ENCODE data around the gene INF2.
A peak's percentile ranks its signal among the peaks of the same experiment; 100 is the strongest.
"Not testable (repeated sequence)": the region's sequence is repeated elsewhere in the genome, so short reads cannot be mapped to it uniquely, and the experiment has no call there.

Gene INF2

DNA sequence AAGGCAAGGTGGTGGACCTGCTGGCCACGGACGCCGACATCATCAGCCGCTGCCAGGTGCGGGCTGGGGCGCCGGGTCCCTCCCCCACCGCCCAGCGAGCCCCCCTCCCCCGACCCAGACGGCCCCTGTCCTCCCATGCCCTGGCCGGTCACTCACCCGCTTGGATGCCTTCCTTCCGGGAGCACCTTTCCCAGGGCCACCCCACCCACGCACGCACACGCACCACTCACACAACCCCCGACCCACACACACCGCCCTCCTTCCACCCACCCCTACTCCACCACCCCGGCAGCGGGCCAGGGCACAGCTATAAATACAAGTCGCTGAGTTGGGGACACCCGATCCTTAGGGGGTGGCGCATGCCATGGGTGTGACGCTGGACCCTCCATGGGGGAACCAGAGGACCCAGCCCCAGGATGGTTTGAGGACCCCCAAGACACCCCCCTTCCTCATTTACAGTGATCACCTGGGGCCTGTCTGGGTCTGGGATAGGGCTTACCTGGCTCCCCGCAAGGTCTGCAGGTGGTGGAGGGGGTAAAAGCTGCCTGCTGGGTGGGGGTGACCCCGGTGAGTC lies 35.1 kb downstream of the INF2 start:
- peak; percentile 29 for DNase-seq

DNA sequence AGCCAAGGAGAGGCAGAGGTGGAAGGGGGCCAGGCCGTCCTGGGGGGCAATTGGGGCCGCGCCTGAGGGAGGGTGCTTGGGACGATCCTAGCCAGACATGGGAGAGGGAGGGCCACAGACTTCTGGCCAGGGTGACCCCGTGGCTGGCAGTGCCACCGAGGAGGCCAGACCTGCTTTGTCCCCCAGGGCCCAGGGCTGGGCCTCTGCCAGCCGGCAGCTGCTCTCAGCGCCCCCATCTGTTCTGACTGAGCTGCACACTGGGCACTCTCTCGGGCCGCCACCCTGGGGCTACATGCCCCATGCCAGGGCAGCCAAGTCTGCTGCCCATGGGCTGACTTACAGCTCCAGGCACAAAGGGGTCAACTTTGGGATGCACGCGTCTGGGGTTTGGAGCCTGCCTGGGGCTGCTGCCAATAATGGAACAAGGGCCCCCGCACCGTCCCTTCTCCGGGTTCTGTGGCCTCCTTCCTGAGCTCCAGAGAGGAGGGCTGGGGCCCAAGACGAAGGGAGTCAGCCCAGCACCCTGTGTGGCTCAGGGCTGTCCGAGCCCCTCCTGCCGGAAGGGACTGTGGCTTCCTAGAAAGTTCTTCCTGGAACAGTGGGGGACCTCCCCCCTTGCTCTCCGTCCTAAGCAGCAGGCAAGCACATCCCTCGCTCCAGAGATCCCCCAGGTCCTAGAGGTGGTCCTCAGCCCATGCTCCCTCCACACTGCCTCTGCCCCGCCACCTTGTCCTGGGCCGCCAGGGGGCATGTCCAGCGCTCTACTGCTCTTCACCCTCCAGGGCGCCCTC lies 35.8 kb downstream of the INF2 start:
- no peak for DNase-seq

DNA sequence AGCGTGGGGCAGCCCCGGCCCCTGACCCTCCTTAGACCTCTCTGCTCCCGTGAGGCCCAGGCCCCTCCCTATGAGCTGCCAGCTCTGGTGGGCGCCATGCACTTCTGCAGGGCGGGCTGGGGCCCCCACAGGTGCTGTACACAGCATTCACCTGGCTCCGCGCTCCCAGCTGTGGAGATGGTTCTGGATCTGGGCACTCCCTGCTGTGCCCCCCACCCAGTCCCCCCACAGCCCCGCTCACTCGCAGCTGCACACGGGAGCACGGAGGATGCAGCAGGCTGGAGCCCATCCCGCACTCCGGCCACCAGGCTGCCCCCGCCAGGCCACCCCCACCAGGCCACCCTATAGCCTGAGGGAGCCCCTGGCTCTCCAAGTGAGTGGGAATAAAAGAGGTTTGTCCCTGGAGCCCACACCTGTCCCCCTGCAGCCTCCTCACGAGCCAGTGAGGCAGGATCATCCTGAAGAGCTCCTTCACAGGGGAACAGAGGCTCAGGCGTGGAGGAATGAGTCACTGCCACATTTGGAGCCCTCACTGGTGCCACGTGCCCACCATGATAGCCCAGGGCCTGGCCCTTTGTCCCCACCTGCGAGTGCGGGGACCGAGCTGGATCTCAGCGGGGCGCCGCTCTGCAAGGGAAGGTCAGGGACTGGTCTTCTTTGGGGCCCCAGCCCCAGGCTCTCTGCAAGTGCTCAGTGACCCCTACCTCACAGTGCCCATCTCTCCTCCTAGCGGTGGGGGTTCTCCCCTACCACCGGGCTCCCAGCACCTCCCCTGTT lies 36.5 kb downstream of the INF2 start:
- no peak for DNase-seq

DNA sequence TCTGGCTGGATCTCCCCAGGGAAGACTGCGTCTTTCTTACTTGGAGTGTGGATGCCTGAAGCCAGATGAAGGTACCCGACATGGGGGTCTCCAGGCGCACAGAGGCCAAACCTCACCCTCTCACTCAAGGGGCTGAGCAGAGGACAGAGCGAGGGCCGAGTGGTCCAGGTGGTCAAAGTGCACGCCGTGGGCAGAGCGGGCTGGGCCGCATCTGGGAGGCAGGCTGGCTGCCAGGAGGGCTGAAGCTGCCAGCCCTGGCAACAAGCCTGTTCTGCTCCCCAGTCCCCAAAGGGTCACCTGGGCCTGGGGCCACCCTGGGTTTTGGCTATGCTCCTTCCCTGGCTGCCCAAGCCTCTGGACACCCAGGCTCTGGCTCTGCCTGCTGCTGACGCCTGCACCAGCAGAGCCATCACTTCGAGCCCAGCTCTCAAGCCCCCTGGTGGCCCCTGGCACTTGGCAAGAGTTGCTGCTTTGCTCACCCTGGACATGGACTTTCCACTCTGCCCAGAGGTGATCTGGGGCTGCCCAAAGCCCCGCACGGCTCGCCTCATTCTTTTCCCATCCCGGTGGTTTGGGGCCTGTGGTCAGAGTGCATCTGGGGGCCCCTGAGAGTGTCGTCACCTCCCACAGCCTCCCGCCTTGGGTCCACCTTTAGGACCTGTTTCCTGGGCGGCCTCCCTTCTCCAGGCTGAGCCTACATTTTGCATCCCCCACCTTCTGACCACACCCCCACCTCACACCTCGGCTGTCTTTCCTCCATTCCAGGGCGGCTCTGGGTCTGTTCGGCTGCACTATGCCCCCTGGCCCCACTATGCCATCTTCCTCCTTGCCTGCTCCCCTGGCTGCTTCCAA lies 37.4 kb downstream of the INF2 start:
- DNase-seq = no peak

DNA sequence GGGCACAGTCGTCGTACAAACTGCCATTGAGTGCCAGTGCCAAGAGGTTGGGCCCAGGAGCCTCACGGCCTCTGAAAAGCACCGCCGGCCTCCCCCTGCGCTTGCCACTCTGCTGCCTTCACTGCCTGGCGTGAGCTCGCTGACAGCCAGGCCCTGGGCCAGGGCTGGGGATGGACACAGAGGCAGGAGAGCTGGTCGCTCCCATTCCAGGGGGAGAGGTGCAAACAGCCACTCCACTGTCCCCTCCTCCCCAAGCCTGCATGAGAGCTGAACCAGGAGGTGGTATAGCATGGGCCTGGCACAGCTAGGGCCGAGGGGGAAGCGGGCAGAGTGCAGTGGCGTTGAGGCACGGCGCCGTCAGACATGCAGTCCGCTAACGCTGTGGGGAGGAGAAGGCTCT lies 39.2 kb downstream of the INF2 start:
- DNase-seq = no peak

DNA sequence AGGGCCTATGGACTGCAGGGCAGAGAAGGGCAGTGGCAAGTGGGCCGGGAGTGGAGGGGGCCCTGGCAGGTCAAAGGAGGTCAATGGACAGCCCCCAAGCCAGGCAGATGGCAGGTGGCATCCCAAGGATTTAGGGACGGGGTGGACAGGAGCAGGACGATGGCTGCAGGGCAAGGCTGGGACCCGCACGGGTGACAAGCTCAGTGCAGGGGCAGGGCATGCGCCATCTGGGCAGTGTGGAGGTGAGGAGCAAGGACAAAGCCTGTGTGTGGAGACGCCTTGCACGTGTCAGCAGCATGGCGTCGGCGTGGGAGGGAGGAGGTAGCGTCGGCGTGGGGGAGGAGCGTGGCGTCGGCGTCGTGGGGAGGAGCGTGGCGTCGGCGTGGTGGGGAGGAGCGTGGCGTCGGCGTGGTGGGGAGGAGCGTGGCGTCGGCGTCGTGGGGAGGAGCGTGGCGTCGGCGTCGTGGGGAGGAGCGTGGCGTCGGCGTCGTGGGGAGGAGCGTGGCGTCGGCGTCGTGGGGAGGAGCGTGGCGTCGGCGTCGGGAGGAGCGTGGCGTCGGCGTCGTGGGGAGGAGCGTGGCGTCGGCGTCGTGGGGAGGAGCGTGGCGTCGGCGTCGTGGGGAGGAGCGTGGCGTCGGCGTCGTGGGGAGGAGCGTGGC lies 39.9 kb downstream of the INF2 start:
- DNase-seq = not testable (repeated sequence)

DNA sequence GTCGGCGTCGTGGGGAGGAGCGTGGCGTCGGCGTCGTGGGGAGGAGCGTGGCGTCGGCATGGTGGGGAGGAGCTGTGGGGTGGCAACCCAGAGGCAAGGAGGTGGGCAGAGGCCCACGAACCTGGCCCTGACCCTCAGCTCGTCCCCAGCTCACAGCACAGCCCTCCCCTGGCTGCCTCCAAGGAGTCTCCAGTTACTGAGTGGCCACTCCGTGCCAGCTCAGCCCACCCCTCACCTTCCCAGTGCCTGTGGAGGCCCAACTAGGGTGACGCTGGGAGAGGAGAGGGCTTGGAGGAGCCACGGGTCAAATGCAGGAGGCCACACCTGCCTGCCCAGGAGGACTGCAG lies 40.4 kb downstream of the INF2 start:
- no peak for DNase-seq

DNA sequence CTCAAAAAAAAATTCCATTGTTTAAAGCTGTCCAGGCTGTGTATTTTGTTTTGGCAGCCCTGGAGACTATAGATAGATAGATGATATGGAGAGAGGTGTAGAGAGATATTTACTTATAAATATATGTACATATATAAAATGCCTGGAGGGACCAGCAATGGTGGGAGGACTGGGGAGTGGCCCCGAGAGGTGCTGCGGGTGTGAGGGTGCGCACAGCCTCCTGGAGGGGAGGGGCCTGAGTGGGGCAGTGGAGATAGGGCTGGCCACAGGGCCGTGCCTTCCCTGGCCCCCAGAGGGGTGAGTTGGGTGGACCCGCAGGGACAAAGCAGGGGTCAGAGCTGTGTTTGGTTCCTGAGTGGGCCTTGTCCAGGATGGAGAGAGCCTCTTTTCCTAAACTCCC lies 41.1 kb downstream of the INF2 start:
- DNase-seq = no peak

DNA sequence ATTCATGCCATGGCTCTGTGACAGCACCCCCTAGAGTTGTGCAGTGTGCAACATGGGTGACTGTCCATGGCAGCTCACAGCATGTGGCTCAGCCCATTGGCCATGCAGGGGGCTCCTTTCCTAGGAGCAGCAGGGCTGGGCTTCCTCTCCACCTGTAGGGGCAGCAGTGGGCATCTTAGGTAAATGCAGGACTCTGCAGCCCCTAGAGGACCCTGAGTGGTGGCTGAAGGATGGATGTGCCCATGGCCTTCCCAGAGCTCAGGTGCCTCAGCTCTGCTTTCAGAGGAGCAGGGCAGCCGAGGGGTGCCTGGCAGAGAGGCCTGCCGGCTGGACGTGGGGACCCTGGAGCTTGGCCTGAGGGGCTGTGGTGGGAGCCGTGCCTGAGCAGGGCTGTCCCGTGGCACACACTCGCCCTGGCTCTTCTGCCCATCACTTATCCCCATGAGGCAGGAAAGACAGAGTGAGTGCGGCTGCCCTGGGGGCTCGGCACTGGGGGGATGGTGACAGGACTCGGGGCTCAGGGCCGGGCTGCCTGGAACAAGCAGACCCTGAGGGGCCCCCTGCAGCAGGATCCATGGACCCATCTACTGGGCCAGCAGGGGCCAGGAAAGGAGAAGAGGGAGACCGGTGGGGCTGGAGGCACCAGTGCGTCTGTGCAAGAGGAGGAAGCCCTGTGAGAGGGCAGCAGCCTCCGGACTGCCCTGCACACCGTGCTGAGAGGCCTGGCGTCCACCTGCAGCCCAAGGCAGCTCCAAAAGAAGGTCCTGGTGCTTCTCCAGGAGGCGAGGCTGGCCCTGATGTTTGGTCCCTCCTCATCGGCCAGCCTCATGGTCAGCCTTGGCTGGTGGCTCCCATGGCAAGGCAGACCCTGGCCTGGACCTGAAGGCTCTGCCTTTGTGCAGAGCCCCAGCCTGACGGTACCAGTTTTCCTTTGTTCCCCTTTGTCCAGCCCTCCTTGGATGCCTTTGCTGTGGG lies 42.2 kb downstream of the INF2 start:
- no peak for DNase-seq

DNA sequence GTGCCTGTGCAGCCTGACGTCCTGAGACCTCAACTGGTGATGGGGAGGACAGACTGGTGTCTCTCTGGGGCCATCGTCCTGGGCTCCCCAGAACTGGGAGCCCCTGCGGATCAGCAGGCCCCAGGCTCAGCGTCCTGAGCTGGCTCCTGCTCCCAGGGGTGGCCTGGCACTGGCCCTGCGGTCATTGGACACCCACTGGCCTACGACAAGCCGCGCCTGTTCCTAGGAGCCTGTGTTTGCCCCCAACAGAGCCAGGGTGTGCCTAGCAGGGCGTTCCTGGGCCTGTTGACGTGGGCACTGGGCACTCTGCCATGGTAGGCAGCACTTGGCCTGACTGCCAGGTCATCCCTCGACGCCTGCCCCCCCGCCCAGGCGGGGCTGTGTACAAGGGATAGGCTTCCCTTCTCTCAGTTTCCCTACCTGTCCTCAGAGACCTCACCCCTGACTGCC lies 43.0 kb downstream of the INF2 start:
- no peak for DNase-seq

DNA sequence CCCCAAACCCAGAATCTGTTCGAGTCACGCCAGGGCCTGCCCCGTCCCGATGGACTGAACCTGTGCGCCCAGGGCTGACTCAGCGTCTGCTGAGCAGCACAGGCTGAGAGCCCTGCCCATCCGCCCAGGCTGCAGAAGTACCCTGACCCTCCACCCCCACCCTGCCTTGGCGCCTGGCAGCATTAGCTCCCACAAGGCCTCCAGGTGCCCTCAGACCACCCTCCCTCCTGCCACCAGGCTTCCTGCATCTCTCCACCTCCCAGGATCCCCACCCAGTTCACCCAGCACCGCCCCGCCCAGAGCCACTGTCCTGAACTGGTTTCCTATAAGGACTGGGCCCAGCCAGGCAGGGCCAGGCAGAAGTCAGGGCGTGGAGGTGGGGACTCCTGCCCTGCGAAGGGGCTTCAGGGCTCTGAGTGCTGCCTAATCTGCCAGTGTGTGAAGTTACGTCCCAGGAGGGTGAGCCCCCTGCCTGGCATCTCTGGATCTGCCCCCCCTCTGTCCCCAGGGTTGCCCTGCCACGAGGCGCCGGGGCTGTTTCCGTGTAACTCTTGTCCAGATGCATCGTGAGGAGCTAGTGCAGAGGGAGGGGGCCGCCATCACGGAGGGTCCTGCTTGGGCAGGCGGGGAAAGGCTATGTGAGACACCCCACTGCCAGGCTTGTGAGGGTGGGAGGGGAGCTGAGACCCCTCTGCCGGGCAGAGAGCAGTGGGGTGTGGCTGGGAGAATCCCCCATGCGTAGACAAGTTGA lies 43.7 kb downstream of the INF2 start:
- no peak for DNase-seq

DNA sequence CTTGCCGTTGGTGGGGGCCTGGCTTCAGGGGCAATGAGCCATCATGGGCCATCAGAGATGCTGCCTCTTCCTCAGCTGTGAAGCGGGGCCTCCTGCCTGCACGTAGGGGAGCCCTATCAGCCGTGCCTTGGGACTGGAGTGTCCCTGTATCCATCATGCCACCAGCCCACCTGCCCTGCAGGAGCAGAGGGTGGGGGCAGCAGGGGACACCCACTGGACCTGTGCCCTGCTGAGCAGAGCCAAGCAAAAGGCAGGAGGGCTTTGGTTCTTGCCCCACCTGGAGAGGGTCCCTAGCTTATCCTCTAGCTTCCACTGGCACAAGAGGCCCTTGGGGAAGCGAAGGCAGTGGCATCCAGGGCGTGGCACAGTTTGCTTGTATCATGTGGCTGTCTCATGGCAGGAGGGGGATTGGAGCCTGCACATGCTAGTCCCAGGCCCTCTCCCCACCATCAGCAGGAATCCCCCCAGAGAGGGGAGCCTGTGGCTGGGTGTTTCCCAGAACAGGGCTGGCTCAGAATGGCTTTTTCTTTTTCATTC lies 44.7 kb downstream of the INF2 start:
- DNase-seq = no peak

DNA sequence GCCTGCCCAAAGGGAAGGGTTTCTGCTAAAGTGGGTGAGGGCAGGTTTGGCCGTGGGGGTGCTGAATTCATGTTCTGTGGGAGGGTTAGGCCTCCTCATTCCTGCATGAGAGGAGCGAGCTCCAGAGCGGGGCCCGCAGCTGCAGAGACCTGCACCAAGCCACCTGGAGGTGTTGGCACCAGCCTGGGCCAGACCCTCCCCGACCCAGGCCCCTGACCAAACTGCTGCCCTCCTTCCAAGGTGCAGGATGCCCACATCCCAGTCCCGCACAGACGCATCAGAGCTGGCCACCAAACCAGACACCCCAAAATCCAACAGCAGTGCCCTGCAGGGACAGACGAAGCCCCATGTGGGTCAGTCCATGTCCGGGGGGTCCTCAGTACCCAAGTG lies 45.2 kb downstream of the INF2 start:
- no peak for DNase-seq

DNA sequence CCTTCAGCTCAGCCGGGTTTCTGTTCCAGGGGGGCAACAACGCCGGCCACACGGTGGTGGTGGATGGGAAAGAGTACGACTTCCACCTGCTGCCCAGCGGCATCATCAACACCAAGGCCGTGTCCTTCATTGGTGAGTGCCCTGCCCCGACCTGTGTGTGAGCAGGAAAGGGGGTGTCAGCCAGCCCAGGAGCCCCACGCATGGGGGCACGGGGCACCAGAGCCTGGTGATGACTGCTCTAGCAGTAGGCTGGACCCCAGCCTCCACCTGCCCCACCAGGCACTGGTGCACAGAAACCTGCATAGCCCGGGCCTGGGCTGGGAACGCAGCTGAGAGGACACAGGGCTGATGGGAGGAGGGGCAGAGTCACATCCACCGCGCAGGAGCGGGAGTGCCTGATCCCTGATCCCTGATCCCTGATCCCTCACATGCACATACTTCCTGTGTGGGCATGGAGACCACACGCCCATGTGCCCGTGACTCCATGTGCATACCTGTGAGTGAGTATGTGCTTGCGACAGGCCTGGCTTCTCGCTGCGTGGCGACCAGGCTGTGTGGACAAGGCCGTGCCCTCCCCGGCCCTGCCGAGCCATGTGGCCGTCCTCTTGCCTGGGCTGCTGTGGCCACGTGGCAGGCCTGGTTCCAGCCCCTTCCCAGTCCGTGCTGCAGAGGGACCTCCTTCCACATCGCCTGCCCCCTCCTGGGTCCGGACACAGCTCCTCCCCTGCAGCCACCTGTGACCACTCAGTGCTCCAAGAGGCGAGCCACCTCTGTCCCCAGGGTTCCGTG lies 45.8 kb downstream of the INF2 start:
- DNase-seq = no peak

DNA sequence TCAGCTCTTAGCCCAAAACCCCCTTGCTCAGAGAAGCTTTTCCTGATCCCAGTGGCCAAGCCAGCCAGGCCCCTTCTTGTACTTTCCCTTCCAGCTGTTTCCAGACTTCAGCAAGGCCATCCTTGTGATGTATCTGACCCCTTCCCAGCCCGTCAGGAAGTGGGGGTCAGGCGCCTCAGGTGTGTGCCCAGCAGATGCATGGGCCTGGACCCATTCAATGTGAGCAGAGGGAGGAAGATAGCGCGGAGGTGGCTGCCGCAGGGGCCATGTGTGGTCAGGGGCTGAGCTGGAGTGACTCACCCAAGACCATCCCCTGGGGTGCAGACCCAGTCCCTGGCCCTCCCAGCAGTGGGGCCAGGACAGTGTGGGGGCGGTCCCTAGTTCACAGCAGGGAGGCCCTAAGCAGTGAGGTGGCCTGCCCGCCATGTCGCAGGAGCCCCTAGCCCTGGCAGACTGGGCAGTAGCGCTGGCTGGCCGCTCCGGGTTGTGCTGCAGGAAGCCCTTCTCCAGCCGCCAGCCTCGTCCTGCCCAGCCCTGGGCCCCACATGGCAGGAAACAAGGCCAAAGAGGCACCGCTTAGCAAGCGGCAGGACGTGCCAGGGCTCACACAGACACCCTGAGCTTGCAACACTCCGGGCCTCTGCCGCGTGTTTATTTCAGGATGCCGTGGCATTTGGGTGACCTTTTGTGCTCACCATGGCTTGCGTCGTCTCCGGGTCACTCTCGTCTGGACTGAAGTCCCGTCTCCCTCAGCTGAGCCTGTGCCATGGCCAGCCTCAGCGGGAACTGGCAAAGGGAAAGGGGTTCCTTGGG lies 46.6 kb downstream of the INF2 start:
- no peak for DNase-seq

DNA sequence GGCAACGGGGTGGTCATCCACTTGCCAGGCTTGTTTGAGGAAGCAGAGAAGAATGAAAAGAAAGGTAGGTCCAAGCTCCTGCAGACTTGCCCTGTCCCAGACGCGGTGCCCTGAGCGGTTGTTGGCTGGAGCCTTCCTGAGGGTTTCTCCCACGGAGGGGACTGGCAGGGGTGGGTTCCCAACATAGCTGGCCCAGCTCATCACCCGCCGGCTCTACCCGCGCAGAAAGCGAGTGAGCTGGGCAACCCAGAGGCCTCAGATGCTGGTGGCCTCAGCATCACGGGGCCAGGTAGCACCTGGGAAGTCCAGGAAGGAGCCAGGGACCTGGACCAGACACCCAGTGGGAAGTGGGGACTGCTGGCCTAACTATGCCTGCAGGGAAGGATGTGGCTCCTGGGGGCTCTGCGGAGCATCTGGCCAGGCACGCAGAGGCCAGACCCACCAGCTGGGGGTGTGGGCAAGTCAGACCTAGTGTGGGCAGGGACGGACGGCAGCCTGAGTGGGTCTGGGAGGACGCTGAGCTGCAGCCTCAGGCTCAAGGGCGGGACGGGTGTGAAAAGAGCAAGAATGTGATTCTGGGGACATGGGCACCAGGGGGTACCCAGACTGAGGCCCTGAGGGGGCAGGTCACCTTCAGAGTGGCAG lies 49.1 kb downstream of the INF2 start:
- no peak for DNase-seq

DNA sequence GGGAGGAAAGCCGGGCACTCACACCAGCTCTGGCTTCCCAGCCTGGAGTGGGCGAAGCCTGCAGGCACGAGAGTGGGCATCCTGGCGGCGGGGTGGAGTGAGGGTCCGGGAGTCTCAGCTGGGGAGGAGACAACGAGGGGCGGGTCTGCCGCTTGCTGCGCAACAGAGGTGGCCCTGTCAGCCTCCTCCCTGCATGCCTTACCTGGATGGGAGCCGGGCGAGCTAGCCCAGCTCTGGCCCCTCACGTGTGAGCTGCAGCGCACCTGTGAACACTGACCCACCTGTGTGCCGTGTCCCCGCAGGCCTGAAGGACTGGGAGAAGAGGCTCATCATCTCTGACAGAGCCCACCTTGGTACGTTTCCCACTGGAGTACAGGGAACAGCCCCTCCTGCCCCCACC lies 49.6 kb downstream of the INF2 start:
- no peak for DNase-seq

All from activated naive CD4-positive, alpha-beta T cell treated with anti-CD3 and anti-CD28 coated beads, Interleukin-2, amount 50 U/mL, for 16 hours (primary cell).